Adrenal gland (tissue), 5 donors: ENCODE data around the gene ASNSD1.

Experiments used
- POLR2A ChIP-seq, 2 donors: fragments of 450-650 bp; IDR thresholded peaks; one replicate each; pipeline ENCODE4 v1.6.1; 2017; ENCODE audit warnings: antibody characterized with exemption in 2 of 2, mild to moderate bottlenecking in 2 of 2, moderate library complexity in 1 of 2
- TF ChIP-seq, protein P1 (sequence below), 6 experiments: fragments of 450-650 bp in 4 of 6; fragments of 200-600 bp in 2 of 6; sonication (generic) in 1 of 6; IDR thresholded peaks; 1 replicate in 5 of 6; 2 replicates in 1 of 6; pipeline versions ENCODE4 v1.5.1 to v1.8.0; 2016 to 2021; ENCODE audit warnings: antibody characterized with exemption in 6 of 6, mild to moderate bottlenecking in 2 of 6, moderate library complexity in 1 of 6
- donor health status: DM: no; HTN: no; CAD: no.

DNA sequence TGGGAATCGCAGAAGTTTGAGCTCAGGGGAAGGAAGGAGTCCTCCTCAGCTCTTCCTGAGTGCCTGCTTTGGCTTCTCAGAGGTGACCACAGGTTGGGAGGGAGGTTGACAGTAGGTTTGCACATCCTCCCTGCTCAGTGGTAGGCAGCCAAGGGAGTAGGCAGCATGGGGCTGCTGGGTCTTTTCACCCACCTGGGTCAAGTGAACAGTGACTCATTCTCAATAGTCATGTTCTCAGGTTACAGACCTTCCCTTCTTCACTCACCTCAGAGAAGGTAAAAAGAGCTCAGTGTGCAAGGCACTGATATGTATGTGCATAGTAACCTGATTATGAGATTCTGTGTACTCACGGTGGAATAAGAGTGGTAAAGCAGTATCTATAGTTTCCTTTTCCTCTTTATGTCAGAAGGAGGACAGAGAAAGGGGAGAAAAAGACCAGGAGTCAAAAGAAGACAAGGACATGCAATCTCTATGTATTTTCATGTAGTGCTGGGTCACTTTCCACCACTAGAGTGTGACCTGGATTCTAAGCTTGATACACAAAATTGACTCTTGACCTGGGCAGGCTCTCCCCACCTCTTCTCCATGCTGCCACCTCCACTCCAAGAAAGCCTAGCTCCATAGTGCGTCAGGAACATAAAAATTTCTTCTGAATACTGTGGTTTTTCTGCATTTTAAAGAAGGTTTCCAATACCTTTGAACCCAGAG lies 36.5 kb upstream of the ASNSD1 start:
- TF ChIP-seq, protein P1, sequence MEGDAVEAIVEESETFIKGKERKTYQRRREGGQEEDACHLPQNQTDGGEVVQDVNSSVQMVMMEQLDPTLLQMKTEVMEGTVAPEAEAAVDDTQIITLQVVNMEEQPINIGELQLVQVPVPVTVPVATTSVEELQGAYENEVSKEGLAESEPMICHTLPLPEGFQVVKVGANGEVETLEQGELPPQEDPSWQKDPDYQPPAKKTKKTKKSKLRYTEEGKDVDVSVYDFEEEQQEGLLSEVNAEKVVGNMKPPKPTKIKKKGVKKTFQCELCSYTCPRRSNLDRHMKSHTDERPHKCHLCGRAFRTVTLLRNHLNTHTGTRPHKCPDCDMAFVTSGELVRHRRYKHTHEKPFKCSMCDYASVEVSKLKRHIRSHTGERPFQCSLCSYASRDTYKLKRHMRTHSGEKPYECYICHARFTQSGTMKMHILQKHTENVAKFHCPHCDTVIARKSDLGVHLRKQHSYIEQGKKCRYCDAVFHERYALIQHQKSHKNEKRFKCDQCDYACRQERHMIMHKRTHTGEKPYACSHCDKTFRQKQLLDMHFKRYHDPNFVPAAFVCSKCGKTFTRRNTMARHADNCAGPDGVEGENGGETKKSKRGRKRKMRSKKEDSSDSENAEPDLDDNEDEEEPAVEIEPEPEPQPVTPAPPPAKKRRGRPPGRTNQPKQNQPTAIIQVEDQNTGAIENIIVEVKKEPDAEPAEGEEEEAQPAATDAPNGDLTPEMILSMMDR (IDR thresholded peaks at IDR 0.05) = no peak
- TF ChIP-seq POLR2A (IDR thresholded peaks at IDR 0.05) = no peak
